Neural progenitor cell (in vitro differentiated cells): Measurements from ENCODE around the gene FBXW8.

Experiments used
- CTCF ChIP-seq: fragments of 200-600 bp; sonication (generic); IDR thresholded peaks from 2 replicates; pipeline ENCODE4 v1.5.1; 2017; ENCODE audit warnings: antibody characterized with exemption, mild to moderate bottlenecking
- EZH2 ChIP-seq: fragments of 200-600 bp; sonication (generic); IDR thresholded peaks from 2 replicates; pipeline ENCODE4 v1.6.1; 2017; ENCODE audit warnings: antibody characterized with exemption, mild to moderate bottlenecking, moderate library complexity
- EZH2phosphoT487 ChIP-seq: fragments of 200-600 bp; sonication (generic); IDR thresholded peaks from 2 replicates; pipeline ENCODE4 v1.6.1; 2017; ENCODE audit warnings: antibody characterized with exemption

GRCh38 chr12:116881877-116882507 is 28.8 kb upstream of the FBXW8 start:
- TF ChIP-seq CTCF (no peak), EZH2phosphoT487 (peak; percentile 85), EZH2 (peak; percentile 93)
